ENCODE data around the gene RFK. TPM values are rescaled to one million over a fixed set of nuclear protein-coding genes. Genes with fewer than 3 reads are reported as not detected.

The RFK gene
- polyA plus RNA-seq, 1 donor (not counting 4 experiments of a cell fraction or from before 2014, with no cell fraction given), result 30.1 TPM

GRCh38 chr9:76355886-76356285, 38.3 kb downstream of the RFK start:
- Histone ChIP-seq H3K36me3 (ENCODE audit: control insufficient read depth in 2 of 2, extremely low read depth in 1 of 2, insufficient read depth in 2 of 2, low read length in 2 of 2) (no peaks in the 10 kb centered on the region), H3K4me1 (ENCODE audit: control insufficient read depth, extremely low read depth, insufficient read depth, low read length) (no peaks in the 10 kb centered on the region), H4K20me1 (ENCODE audit: control insufficient read depth, extremely low read depth, insufficient read depth, low read length) (no peaks in the 10 kb centered on the region), H3K79me2 (ENCODE audit: control insufficient read depth, insufficient read depth, low read length) (no peaks in the 10 kb centered on the region), H3K9ac (ENCODE audit: control insufficient read depth, extremely low read depth, insufficient read depth, low read length) (no peak overlapping the region), H2AFZ (ENCODE audit: control insufficient read depth, low read length) (no peak overlapping the region), H3K4me3 (ENCODE audit: control insufficient read depth in 2 of 3, extremely low read depth in 1 of 3, insufficient read depth in 2 of 3, low read depth in 1 of 3, low read length in 3 of 3) (no peak overlapping the region), H3K9me1 (ENCODE audit: control insufficient read depth, extremely low read depth, insufficient read depth, low read length) (no peaks in the 10 kb centered on the region), H3K27me3 (ENCODE audit: control insufficient read depth, extremely low read depth, insufficient read depth, low read length) (no peaks in the 10 kb centered on the region), H3K27ac (ENCODE audit: control insufficient read depth, insufficient read depth, low read length) (no peak overlapping the region), H3K9me3 (ENCODE audit: control insufficient read depth, low read depth, low read length) (no peaks in the 10 kb centered on the region), H3K4me2 (ENCODE audit: control insufficient read depth, extremely low read depth, insufficient read depth, low read depth, low read length) (no peak overlapping the region)
- DNase-seq (ENCODE audit: low read depth, low spot score) (no peak), FAIRE-seq (no peak)
- dilution Hi-C loops (cut with MboI; ENCODE audit: extremely low pct_ligation_motif_present, low sequenced_read_pairs), result no loop called here
- TF ChIP-seq CTCF (optimal IDR thresholded peaks at IDR 0.05 in 1 of 3, IDR thresholded peaks at IDR 0.05 in 1 of 3, conservative IDR thresholded peaks at IDR 0.05 in 1 of 3; ENCODE audit: extremely low read depth in 1 of 3, insufficient read depth in 2 of 3, low read length in 3 of 3) (no peak), EZH2 (IDR thresholded peaks at IDR 0.05; ENCODE audit: low read length) (no peak)

DNA sequence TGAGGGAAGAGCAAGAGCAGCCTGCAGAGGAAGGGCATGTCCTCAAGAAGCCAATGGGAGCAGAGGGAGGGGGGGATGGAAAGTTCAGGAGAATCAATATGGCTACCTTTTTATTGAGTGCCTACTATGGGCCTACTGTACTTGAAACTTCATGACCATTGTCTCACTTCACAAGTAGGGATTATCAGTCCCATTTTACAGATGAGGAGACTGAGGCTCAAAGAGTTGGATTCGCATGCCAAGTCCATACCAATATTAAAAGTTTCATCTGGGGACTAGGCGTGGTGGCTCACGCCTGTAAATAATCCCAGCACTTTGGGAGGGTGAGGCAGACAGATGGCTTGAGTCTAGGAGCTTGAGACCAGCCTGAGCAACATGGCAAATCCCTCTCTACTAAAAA, 40.0 kb downstream of the RFK start:
- no peaks in the 10 kb centered on the region for H4K20me1 ChIP-seq (ENCODE audit: control insufficient read depth, extremely low read depth, insufficient read depth, low read length)
- TF ChIP-seq EZH2 (IDR thresholded peaks at IDR 0.05; ENCODE audit: low read length) (no peak), CTCF (optimal IDR thresholded peaks at IDR 0.05 in 1 of 3, IDR thresholded peaks at IDR 0.05 in 1 of 3, conservative IDR thresholded peaks at IDR 0.05 in 1 of 3; ENCODE audit: extremely low read depth in 1 of 3, insufficient read depth in 2 of 3, low read length in 3 of 3) (no peak)
- no peak for FAIRE-seq
- no peak overlapping the region for H3K27ac ChIP-seq (ENCODE audit: control insufficient read depth, insufficient read depth, low read length)
- no peaks in the 10 kb centered on the region for H3K4me1 ChIP-seq (ENCODE audit: control insufficient read depth, extremely low read depth, insufficient read depth, low read length)
- no peak overlapping the region for H3K4me2 ChIP-seq (ENCODE audit: control insufficient read depth, extremely low read depth, insufficient read depth, low read depth, low read length)
- H3K9me1 ChIP-seq (ENCODE audit: control insufficient read depth, extremely low read depth, insufficient read depth, low read length), result no peaks in the 10 kb centered on the region
- no peak for DNase-seq (ENCODE audit: low read depth, low spot score)
- H3K9ac ChIP-seq (ENCODE audit: control insufficient read depth, extremely low read depth, insufficient read depth, low read length), result no peak overlapping the region
- no peak overlapping the region for H3K4me3 ChIP-seq (ENCODE audit: control insufficient read depth in 2 of 3, extremely low read depth in 1 of 3, insufficient read depth in 2 of 3, low read depth in 1 of 3, low read length in 3 of 3)
- H2AFZ ChIP-seq (ENCODE audit: control insufficient read depth, low read length), result no peak overlapping the region
- dilution Hi-C loops (cut with MboI; ENCODE audit: extremely low pct_ligation_motif_present, low sequenced_read_pairs), result no loop called here
- H3K36me3 ChIP-seq (ENCODE audit: control insufficient read depth in 2 of 2, extremely low read depth in 1 of 2, insufficient read depth in 2 of 2, low read length in 2 of 2), result no peaks in the 10 kb centered on the region
- H3K79me2 ChIP-seq (ENCODE audit: control insufficient read depth, insufficient read depth, low read length), result no peaks in the 10 kb centered on the region
- no peaks in the 10 kb centered on the region for H3K9me3 ChIP-seq (ENCODE audit: control insufficient read depth, low read depth, low read length)
- no peaks in the 10 kb centered on the region for H3K27me3 ChIP-seq (ENCODE audit: control insufficient read depth, extremely low read depth, insufficient read depth, low read length)
